SW 1271 (cell line): Measurements from ENCODE around the gene SIX5.

Experiments
- DNase-seq, 2 experiments: peaks; one replicate each; lab custom pipeline; 2025; lab: John Stamatoyannopoulos, UW

The SIX5 gene

DNA sequence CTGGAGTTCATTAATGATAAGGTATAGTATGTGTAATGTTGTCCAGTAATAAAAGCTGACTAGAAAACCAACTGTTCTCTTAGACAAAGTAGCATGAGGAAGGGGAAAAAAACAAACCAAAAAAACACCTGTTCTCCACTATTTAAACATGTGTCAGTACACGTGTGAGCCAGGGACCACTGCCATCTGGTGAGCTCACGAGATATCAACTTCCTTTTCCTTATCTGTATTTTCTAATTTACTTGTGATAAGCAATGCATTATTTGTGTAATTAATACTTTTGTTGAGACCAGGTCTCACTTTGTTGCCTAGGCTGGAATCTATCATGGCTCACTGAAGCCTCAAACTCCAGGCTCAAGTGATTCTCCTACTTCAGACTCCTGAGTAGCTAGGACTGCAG lies 4.3 kb upstream of the SIX5 start:
- no peak for DNase-seq

DNA sequence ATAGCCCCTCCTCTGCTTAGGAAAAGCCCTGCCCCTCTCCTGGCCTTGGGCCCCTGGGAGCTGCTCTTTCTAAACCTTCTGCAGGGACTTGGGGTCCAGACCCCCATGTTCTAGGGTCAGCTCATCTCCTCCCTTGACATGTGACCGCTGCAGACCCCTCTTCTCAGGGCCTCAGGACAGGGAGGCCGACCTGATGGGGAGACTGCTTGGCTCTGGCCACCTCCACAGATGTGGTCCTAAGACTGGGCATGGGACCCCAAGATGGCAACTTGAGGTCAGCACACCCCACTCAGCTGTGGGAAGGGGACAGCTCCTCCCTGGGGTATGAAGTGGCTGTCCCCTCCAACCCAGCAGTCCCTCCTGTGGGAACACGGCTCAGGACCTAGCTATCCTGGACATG lies 3.9 kb upstream of the SIX5 start:
- no peak for DNase-seq

DNA sequence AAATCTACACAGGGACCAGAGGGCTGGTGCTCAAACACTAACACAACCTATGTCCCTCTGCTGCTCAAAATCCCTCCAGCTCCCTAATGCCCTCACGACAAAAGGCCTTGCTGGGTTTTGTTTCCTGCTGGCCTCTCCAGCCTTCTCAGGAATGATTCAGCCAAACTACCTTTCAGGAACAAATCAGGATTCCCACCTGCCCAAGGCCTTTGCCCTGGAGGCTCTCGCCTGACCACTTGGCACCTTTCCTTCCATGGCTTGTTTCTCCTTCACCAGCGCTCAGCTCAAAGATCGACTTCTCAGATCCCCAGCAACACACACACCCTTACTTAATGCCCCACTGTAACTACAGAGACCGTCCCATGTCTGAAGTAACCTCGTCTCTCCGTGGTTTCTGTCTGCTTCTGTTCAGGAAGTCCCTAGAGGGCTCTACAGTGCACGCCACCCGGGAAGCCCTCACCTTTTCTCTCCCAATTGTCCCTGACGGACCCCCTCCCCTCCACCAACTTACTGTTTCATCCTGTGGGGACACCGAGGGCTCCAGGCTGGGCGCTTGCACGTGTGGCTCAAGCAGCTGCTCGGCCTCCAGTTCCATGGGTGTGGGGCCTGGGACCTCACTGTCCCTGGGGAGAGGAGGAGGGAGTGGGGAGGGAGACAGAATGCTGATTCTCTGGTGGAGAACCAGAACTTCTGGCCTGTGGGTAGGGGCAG lies 3.2 kb upstream of the SIX5 start:
- no peak for DNase-seq

DNA sequence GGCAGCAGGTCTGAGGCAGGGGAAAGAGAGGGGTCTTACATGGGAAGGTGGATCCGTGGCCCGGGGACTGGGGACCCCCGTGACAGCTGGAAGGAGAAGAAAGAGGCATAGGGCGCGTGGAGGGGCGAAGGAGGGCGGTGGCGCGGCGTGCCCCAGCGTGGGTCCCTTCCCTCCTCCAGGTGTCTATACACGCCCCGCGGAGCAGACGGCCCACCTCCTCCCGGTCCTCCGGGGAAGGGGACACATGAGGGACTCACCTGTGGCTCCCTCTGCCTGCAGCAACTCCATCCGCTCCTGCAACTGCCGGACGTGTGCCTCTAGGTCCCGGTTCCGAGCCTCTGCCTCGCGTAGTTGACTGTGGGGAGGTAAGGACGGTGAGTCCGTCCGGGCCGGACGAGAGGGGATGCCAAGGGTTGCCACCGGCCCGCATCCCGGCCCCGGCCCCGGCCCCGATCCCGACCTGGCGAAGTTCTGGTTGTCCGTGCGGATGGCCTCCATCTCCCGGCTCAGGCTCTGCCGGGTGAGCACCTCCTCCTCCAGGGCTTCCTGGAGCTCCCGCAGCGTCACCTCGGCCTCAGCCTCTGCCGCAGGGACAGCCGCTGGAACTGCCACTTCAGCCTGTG lies 2.4 kb upstream of the SIX5 start:
- no peak for DNase-seq

- peak; percentile 92 to 95 for DNase-seq
These were observed 1.4 kb upstream of the SIX5 start for GRCh38 chr19:45770192-45771101.

- no peak for DNase-seq
These were observed 754 bp upstream of the SIX5 start for GRCh38 chr19:45769821-45770191.

DNA sequence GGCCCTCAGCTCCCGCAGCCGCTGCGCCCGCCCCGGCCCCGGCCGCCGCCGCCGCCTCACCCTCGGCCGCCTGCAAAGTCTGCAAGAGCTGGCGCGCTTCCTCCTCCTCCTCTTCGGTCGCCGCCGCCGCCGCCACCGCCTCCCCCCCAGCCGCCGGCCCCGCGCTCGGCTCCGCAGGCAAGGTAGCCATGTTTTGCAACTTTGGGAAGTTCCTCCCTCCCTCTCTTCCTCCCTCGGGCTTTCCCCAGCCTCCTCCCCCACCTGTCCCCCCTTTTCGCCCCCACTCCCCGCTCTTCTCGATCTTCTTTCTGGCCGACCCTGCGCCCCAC lies 433 bp downstream of the SIX5 start:
- DNase-seq, result no peak

- peak in 1 of 2 experiments; percentile 31 for DNase-seq
These were observed 984 bp downstream of the SIX5 start for GRCh38 chr19:45767881-45768654.

DNA sequence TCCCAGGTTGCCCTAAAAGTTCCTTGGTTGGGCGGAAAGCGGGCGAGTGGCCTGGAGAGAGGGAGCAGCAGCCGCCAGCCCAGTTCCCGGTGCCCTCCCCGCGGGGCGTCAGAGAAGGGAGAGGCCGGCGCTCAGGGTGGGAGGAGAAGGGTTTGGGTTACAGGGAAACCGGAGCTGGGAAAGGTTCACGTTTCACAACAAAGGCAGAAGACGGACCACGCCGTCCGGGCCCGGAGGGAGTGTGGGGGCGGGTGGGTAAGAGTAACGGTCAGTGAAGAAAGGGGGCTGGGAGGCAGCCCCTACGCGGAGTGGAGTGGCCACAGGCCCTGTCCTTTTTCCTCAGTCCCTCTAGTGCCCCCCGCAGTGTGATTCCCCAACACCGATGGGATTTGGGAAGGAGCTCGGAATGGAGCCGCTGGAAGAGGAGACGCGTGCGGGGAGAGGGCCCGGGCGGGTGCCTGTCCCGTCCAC lies 1.6 kb downstream of the SIX5 start:
- DNase-seq, result peak in 1 of 2 experiments; percentile 65

GRCh38 chr19:45766869-45767346 lies 2.1 kb downstream of the SIX5 start:
- DNase-seq, result no peak

DNA sequence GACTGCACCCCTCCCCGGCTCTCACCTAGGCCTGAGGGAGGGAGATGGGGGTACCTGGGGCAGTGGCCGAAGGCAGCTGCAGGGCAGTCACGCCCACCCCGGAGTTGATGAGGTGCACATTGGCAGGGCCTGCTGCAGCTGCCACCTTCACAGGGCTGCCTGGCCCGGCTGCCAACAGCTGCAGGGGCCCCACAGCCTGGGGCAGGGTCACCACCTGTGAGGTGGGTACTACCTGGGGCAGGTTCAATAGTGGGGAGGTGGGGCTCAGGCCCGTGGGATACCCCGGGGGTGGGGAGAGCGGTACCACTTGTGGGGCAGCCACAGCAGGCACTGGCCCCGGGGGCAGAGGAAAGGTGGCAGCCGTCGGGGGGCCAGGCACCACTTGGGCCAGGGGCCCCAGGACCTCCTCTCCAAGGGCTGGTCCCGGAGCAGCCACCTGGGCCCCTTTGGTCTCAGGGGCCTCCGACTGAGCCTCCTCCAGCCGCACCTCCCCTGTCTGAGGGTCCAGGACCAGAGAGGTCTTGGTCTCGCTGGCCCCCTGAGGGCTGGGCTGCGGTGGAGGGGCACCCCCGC lies 2.7 kb downstream of the SIX5 start:
- DNase-seq, result no peak

GRCh38 chr19:45765702-45766295 lies 3.3 kb downstream of the SIX5 start:
- DNase-seq, result no peak

DNA sequence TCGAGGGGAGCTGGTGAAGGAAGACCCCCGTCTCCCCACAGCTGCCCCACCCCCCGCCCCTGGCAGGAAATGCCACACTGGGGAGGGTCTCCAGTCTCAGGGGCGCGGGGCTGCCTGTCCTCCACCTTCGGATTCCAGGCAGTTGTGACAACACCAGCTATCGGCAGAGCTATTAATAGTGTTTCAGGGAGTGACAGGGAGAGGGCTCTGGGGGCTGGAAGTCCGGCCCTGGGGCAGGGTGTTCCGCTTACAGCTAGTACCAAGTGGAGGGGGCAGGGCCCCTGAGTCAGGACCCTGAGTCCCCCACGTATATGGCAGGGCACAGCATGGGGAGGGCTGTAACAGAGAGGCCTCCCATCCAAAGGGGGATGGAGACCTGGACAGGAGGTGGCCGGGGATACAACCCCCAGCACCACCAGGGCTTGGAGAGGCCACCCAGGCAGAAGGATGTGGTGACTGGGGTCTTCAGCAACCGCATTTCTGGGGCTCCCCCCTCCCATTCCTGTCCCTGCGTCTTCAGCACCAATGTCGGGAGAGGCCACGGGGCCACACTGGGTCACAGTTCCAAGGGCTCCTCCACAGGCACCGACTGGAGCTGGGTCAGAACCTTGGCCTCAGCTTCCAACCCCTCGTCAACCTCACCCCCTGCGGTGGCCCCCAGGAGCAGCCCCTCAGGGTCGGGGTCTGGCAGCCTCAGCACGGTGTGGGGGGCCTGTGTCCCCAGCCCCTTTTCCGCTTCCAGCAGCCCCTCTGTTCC lies 3.9 kb downstream of the SIX5 start:
- no peak for DNase-seq

DNA sequence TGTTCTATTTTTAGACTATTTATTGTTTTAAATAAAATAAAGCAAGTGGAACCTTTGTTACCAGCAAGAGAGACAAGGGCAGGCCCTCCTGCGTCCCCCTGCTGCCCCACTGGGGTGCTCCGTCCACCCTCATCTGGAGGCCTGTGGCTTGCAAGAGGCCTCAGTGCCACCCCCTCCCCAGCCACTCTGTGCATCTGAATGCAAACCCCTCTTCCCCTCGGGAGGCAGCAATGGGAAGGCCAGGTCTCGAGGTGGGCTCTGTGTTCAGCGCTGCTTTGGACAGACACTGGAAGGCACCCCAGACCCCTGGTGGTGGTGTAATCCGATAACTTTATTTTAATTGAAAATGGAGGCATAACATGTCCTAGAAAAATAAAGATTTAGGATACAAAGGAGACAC lies 4.6 kb downstream of the SIX5 start:
- no peak for DNase-seq

DNA sequence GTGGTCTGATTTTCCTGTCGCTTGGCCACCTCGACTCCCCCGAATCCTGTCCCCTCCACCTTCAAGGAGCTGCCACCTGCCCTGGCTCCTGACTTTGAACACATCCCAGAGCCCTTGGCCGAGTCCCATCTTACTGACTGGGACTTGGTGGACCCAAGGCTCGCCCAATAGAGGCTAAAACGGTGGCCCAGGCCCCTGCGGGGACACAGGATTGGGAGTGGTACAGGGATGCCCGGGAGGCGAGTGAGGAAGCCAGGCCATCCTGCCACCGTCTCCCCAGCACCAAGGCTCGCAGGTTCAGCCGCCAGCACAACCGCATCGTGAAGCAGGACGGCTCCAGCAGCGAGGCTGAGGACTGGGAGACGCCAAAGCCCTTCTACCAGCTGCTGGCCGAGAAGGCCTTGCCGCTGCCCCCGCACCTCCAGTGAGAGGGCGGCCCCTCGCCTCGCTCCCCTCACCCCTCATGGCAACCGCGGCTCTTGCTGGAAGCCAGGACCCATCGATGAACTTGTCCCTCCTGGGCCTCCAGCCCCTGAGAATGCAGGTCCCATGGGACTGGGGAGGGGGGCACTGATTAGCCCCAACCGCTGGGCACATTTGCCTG lies 5.3 kb downstream of the SIX5 start:
- no peak for DNase-seq

DNA sequence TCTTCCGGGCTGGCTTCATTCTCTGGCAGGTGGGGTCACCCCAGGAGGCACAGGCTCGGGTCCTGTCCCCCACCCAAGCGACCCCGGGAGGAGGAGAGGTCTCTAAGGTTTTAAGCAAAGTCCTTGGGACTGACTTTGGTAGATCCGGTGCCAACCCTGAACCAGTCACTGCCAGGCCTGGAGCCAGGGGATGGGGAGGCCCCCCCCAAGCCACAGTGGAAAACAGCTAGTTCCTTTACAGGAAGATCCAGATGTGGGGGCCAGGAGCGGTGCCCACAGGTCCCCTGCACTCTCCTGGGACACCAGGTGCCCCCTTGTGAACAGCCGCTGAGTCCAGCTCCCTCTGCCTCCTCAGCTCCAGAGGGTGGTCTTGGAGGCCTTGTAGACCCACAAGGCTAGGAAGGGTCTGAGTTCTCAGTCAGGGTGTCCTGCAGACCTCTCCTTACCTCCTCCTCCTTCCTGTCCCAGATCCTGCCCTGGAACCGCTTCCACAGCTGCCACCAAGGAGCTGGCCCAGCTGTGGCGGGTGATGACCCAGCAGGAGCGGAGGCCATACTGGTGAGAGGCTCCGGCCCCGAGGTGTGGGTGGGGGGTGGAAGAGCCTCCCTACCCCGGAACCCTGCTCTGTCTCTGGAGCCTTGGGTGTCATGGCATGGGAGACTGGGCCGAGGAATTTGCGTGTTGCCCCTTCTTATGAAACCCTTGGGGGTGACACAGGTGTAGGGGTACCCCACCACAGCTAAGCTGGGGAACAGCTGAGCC lies 6.0 kb downstream of the SIX5 start:
- no peak for DNase-seq

DNA sequence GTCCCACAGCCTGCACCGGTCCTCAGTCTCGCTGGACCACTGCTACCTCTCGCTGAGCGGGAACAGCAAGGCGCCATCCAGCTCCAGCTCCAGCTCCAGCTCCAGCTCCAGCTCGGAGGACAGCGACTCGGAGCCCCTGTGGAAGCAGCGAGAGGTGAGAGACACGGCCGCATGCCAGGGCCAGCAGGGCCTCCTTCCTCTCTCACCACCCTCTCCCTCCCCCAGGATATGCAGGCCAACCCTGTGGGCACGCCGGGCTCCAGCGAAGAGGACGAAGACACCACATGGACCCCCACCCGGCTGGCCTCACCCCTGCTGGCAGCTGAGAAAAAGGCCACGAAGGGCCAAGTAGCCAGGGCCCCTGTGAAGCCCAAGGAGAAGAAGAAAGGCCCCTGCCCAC lies 7.3 kb downstream of the SIX5 start:
- DNase-seq, result no peak

DNA sequence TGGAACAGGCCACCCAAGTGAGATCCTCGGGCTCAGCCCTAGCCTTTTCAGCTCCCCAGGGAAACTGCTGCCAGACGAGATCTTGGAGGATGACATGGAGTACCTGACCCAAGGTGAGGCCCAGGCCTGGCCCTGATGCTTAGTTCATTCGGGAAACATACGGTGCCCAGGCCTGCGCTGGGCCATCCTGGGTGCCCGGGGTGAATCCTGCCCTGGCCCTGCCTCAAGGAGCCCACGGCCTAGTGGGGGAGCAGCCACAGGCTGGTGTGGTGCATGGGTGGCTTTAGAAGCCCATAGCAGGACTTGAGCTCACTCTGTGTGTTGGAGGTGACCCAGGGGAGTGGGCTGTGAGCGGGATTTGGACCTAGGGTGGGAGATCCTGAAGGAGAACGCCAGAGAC lies 10.1 kb downstream of the SIX5 start:
- DNase-seq, result no peak

- DNase-seq, result no peak
These were observed 11.4 kb downstream of the SIX5 start for GRCh38 chr19:45757695-45758094.
